Gastrocnemius medialis (tissue), 4 donors: Measurements from ENCODE around the gene TSC22D2. TPM values are rescaled to one million over a fixed set of nuclear protein-coding genes. Genes with fewer than 3 reads are reported as not detected.

Experiments
- ATAC-seq, 2 donors: fragments of 150-250 bp; one replicate each; pipeline ENCODE4 v1.9.1; 2016
- DNase-seq, 2 donors: peaks; one replicate each; pipeline ENCODE4 v3.0.0-alpha.2; 2019
- H3K27ac ChIP-seq, 4 donors: fragments of 200-600 bp; sonication (generic); 1 replicate in 1 of 4; 2 replicates in 3 of 4; pipeline ENCODE4 v1.5.1; 2016 to 2018; ENCODE audit warnings: mild to moderate bottlenecking in 2 of 4, moderate library complexity in 1 of 4
- H3K27me3 ChIP-seq, 3 donors: fragments of 200-600 bp; sonication (generic) in 2 of 3; 1 replicate in 1 of 3; 2 replicates in 2 of 3; pipeline versions ENCODE4 v1.5.1 to v1.6.0; 2016 to 2019; ENCODE audit warnings: mild to moderate bottlenecking in 1 of 3, moderate library complexity in 1 of 3
- H3K36me3 ChIP-seq, 2 donors: fragments of 200-600 bp; sonication (generic) in 1 of 2; one replicate each; pipeline ENCODE4 v1.5.1; 2017 to 2018
- H3K4me1 ChIP-seq, 2 donors: fragments of 200-600 bp; sonication (generic) in 1 of 2; one replicate each; pipeline ENCODE4 v1.5.1; 2016 to 2017; ENCODE audit warnings: mild to moderate bottlenecking in 2 of 2
- H3K4me3 ChIP-seq, 4 donors: fragments of 200-600 bp; sonication (generic) in 3 of 4; 1 replicate in 1 of 4; 2 replicates in 3 of 4; pipeline ENCODE4 v1.5.1; 2016 to 2019; ENCODE audit warnings: mild to moderate bottlenecking in 2 of 4
- H3K9me3 ChIP-seq, 3 donors: fragments of 200-600 bp; sonication (generic) in 2 of 3; 1 replicate in 1 of 3; 2 replicates in 2 of 3; pipeline ENCODE4 v1.5.1; 2016 to 2019
- POLR2A ChIP-seq, 2 donors: fragments of 450-650 bp; IDR thresholded peaks; one replicate each; pipeline ENCODE4 v1.6.1; 2017; ENCODE audit warnings: antibody characterized with exemption in 2 of 2, mild to moderate bottlenecking in 2 of 2, moderate library complexity in 2 of 2
- in situ Hi-C, 4 donors: fragments of 200-750 bp; cut with MboI; loops; one replicate each; pipeline versions ENCODE4 v1.15.0 to v1.8.0; 2017; ENCODE audit warnings: low sequenced_read_pairs in 4 of 4
- intact Hi-C: fragments of 100-400 bp; cut with DNase I; formaldehyde crosslinking; loops from one replicate; pipeline ENCODE4 v1.15.1; 2023; ENCODE audit warnings: low total_unique reads
- total RNA-seq, 4 donors: library from RNA; depleted of rRNA; stranded (reverse); fragments of >200 nt; gene quantifications; one replicate each; pipeline versions ENCODE4 v1.1.0 to v1.2.3, GENCODE V29; 2016
- TF ChIP-seq, protein P1 (sequence below), 5 experiments: fragments of 450-650 bp in 3 of 5; fragments of 200-600 bp in 2 of 5; sonication (generic) in 2 of 5; IDR thresholded peaks in 4 of 5; conservative IDR thresholded peaks in 1 of 5; 1 replicate in 4 of 5; 2 replicates in 1 of 5; pipeline ENCODE4 v1.5.1; 2016 to 2019; ENCODE audit warnings: antibody characterized with exemption in 5 of 5, mild to moderate bottlenecking in 3 of 5, moderate library complexity in 3 of 5

Gene TSC22D2
- total RNA-seq, 4 donors from 2014 or later: 12.9 to 16.1 (median 14.0) TPM

GRCh38 chr3:150428562-150428961, 20.5 kb downstream of the TSC22D2 start:
- no peak overlapping the region for H3K4me3 ChIP-seq
- no peak for TF ChIP-seq POLR2A (IDR thresholded peaks at IDR 0.05)
- TF ChIP-seq, protein P1, sequence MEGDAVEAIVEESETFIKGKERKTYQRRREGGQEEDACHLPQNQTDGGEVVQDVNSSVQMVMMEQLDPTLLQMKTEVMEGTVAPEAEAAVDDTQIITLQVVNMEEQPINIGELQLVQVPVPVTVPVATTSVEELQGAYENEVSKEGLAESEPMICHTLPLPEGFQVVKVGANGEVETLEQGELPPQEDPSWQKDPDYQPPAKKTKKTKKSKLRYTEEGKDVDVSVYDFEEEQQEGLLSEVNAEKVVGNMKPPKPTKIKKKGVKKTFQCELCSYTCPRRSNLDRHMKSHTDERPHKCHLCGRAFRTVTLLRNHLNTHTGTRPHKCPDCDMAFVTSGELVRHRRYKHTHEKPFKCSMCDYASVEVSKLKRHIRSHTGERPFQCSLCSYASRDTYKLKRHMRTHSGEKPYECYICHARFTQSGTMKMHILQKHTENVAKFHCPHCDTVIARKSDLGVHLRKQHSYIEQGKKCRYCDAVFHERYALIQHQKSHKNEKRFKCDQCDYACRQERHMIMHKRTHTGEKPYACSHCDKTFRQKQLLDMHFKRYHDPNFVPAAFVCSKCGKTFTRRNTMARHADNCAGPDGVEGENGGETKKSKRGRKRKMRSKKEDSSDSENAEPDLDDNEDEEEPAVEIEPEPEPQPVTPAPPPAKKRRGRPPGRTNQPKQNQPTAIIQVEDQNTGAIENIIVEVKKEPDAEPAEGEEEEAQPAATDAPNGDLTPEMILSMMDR (IDR thresholded peaks at IDR 0.05 in 4 of 5, conservative IDR thresholded peaks at IDR 0.05 in 1 of 5): no peak
- DNase-seq (no peak), ATAC-seq (no peak)
- intact Hi-C loops (no loop called here), in situ Hi-C loops (loop anchor here in 1 of 4 donors (10.0 kb wide), 1 partner anchor 56 kb away; no protein-coding TSS in a partner anchor)
- no peaks in the 10 kb centered on the region for H3K9me3 ChIP-seq
- H3K36me3 ChIP-seq: no peaks in the 10 kb centered on the region
- peaks cover 28 to 42% of the 10 kb centered on the region in 2 donors for H3K4me1 ChIP-seq
- no peak overlapping the region for H3K27ac ChIP-seq
- H3K27me3 ChIP-seq: no peaks in the 10 kb centered on the region

DNA sequence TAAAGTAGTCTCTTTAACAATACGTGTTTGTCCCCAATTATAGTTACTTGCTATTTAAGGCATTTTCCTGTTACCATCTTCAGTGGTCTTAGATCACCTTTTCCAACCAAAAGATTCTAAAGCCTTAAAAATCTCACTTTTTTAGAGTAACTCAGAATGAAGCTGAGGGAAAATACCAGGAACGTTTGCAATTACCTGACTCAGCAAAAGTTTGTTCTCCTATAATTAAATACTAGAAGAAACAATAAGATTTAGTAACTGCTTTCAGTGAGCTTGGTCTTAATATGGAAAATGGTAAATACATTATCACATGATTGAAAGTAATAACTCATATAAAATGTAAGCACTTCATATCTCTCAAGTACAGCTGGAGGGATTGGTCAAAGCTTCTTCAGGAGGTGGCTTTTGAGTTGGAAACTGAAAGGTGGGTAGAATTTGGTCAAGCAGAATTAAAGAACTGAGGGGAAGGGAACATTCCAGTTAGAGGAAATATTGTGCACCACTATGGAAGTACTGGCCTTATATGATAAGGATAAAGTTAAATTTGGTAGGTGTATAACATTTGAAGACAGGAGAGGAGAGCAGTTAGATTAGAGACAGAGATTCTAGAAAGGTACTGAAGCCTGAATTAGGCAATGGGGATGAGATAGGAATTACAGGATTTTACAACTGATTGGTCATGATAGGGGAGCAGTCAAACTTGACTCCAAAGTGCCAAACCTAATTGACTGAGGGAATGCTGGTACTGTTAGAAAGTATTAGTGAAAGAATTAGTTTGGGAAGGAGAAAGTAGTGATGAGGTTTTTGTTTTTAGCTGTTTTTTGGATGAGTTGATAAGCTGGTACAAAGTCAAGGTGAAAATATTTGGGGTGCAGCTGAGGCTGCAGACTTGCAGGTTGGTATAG, 21.9 kb downstream of the TSC22D2 start:
- intact Hi-C loops (no loop called here), in situ Hi-C loops (loop anchor here in 1 of 4 donors (10.0 kb wide), 1 partner anchor 55 kb away; no protein-coding TSS in a partner anchor)
- TF ChIP-seq, protein P1 (IDR thresholded peaks at IDR 0.05 in 4 of 5, conservative IDR thresholded peaks at IDR 0.05 in 1 of 5): no peak
- no peak for TF ChIP-seq POLR2A (IDR thresholded peaks at IDR 0.05)
- H3K4me3 ChIP-seq: no peak overlapping the region
- ATAC-seq: no peak
- H3K9me3 ChIP-seq: no peaks in the 10 kb centered on the region
- H3K4me1 ChIP-seq: peaks cover 28 to 37% of the 10 kb centered on the region in 2 donors
- no peaks in the 10 kb centered on the region for H3K27me3 ChIP-seq
- no peak for DNase-seq
- H3K27ac ChIP-seq: no peak overlapping the region
- H3K36me3 ChIP-seq: no peaks in the 10 kb centered on the region

DNA sequence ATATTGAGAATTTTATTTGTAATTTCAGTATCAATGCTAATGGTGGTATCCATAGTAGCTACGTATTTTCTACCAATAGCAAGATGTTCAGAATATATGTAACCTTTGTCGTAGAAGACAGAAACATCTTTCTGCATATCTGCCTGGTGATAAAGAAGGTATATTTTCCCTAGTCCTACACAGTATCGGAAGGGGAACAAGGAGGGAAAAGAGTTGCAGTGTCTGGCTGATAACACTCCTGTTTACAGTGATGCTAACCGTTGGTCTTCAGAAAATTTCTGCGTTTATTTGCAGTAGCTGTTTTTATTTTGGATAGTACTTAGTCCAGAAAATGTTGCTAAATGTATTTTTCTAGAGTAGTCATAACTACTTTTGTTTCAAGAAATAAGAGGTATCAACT, 25.2 kb downstream of the TSC22D2 start:
- in situ Hi-C loops: no loop called here
- H3K9me3 ChIP-seq: no peaks in the 10 kb centered on the region
- no peaks in the 10 kb centered on the region for H3K27me3 ChIP-seq
- TF ChIP-seq, protein P1 (IDR thresholded peaks at IDR 0.05 in 4 of 5, conservative IDR thresholded peaks at IDR 0.05 in 1 of 5): no peak
- no peak for TF ChIP-seq POLR2A (IDR thresholded peaks at IDR 0.05)
- no peak overlapping the region for H3K4me3 ChIP-seq
- intact Hi-C loops: no loop called here
- H3K36me3 ChIP-seq: no peaks in the 10 kb centered on the region
- ATAC-seq (no peak), DNase-seq (no peak)
- H3K4me1 ChIP-seq: peaks cover 11 to 20% of the 10 kb centered on the region in 2 donors
- H3K27ac ChIP-seq: no peak overlapping the region

GRCh38 chr3:150434234-150434633, 26.1 kb downstream of the TSC22D2 start:
- no peaks in the 10 kb centered on the region for H3K27me3 ChIP-seq
- in situ Hi-C loops: no loop called here
- TF ChIP-seq, protein P1 (IDR thresholded peaks at IDR 0.05 in 4 of 5, conservative IDR thresholded peaks at IDR 0.05 in 1 of 5): no peak
- no peak for TF ChIP-seq POLR2A (IDR thresholded peaks at IDR 0.05)
- H3K27ac ChIP-seq: no peak overlapping the region
- H3K9me3 ChIP-seq: no peaks in the 10 kb centered on the region
- ATAC-seq: no peak
- no peaks in the 10 kb centered on the region for H3K36me3 ChIP-seq
- intact Hi-C loops: no loop called here
- H3K4me3 ChIP-seq: no peak overlapping the region
- no peak for DNase-seq
- H3K4me1 ChIP-seq: peaks cover 6 to 16% of the 10 kb centered on the region in 2 donors
